ENCODE results near the gene SIT1. TPM values are rescaled to one million over a fixed set of nuclear protein-coding genes. Genes with fewer than 3 reads are reported as not detected.

Gene SIT1
- total RNA-seq, 1 donor from 2014 or later = not detected

DNA sequence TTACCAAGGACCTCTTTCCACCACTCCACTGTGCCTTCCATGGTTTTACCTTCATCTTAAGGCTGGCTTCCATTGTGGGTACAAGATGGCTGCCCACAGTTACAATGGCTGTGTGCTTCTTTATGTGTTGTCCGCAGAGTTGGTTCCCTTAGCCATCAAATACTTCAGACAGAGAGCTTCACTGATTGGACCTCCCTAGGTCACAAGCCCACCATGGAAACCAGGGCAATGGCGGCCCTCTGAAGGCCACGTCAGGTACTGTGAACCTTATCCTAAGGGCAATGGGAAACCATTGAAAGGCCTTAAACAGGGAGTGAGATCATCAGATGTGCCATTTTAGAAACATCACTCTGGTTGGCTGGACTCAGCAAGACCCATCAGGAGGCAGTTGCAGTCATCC is 17.2 kb upstream of the SIT1 start:
- H3K4me3 Mint-ChIP-seq = no peak overlapping the region
- no peak overlapping the region for H3K27ac Mint-ChIP-seq
- no peaks in the 10 kb centered on the region for H3K36me3 Mint-ChIP-seq
- no peaks in the 10 kb centered on the region for H3K9me3 Mint-ChIP-seq
- no peak for DNase-seq (ENCODE audit: extremely low spot score, unreplicated experiment)
- peaks cover 38% of the 10 kb centered on the region for H3K4me1 Mint-ChIP-seq (ENCODE audit: unreplicated experiment)
- no peaks in the 10 kb centered on the region for H3K27me3 Mint-ChIP-seq
- TF ChIP-seq, protein P1, sequence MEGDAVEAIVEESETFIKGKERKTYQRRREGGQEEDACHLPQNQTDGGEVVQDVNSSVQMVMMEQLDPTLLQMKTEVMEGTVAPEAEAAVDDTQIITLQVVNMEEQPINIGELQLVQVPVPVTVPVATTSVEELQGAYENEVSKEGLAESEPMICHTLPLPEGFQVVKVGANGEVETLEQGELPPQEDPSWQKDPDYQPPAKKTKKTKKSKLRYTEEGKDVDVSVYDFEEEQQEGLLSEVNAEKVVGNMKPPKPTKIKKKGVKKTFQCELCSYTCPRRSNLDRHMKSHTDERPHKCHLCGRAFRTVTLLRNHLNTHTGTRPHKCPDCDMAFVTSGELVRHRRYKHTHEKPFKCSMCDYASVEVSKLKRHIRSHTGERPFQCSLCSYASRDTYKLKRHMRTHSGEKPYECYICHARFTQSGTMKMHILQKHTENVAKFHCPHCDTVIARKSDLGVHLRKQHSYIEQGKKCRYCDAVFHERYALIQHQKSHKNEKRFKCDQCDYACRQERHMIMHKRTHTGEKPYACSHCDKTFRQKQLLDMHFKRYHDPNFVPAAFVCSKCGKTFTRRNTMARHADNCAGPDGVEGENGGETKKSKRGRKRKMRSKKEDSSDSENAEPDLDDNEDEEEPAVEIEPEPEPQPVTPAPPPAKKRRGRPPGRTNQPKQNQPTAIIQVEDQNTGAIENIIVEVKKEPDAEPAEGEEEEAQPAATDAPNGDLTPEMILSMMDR (conservative IDR thresholded peaks at IDR 0.05) = no peak

DNA sequence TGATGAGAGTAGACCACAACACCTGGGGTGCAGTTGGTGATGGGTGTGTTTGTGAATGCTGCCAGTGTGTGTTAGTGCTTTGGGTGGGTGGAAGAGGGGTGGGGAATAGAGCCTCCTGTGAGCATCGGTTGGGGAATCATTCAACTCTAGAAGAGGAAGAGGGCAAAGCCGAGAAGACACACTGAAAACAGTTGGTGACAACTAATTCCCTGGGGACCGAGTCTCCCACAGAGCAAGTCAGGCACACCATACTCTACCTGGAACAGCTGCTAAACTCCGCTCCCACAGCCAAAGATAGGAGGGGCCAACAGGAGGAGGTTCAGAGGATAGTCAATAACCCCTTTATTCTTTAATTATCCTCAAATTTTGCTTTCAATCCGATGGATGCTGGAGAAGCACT is 15.8 kb upstream of the SIT1 start:
- H3K4me3 Mint-ChIP-seq = no peak overlapping the region
- peaks cover 48% of the 10 kb centered on the region for H3K4me1 Mint-ChIP-seq (ENCODE audit: unreplicated experiment)
- TF ChIP-seq, protein P1 (conservative IDR thresholded peaks at IDR 0.05) = no peak
- H3K27me3 Mint-ChIP-seq = no peaks in the 10 kb centered on the region
- peak overlapping the region; percentile 67 for H3K27ac Mint-ChIP-seq
- H3K36me3 Mint-ChIP-seq = no peaks in the 10 kb centered on the region
- no peaks in the 10 kb centered on the region for H3K9me3 Mint-ChIP-seq
- DNase-seq (ENCODE audit: extremely low spot score, unreplicated experiment) = no peak

DNA sequence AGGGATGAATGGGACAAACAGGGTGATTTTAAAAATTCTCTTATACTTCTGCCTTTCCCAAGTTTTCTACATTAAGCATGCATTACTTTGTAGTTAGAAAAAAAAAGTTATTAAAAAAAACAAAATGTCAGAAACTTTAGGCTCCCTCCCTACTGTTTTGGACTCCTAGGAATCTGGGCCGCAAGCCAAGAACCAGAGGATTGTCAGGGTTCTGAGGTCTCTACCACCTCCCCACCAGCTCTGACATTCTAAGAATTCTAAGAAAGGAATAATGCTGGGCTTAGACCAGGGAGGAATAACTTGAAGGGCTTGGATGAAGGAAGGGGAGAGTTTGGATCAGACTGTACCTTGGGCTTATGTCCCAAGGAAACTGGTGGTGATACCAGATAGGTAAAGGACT is 15.3 kb upstream of the SIT1 start:
- H3K4me3 Mint-ChIP-seq = peak overlapping the region; percentile 86
- H3K4me1 Mint-ChIP-seq (ENCODE audit: unreplicated experiment) = peaks cover 49% of the 10 kb centered on the region

DNA sequence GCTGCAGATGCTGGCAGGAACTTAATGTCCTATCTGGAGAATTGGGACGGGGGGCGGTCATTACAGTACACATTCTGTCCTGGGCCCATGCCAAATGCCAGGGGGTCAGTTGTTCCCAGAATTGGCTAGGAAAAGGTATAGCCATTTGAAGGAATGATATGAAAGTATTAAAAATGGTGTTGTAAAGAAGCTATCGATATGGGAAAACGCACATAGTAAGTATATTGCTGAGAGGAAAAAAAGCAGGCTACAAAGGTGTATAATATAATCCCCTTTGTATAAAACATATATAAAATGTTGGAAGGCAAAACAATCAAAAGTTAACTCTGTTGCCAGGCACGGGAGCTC is 14.7 kb upstream of the SIT1 start:
- H3K27me3 Mint-ChIP-seq = no peaks in the 10 kb centered on the region
- peaks cover 4% of the 10 kb centered on the region for H3K36me3 Mint-ChIP-seq

More for the DNA sequence above, 15.3 kb upstream of the SIT1 start:
- peak overlapping the region; percentile 67 for H3K27ac Mint-ChIP-seq
- peaks cover 1% of the 10 kb centered on the region for H3K36me3 Mint-ChIP-seq
- H3K27me3 Mint-ChIP-seq = no peaks in the 10 kb centered on the region
- no peaks in the 10 kb centered on the region for H3K9me3 Mint-ChIP-seq
- no peak for DNase-seq (ENCODE audit: extremely low spot score, unreplicated experiment)
- TF ChIP-seq, protein P1 (conservative IDR thresholded peaks at IDR 0.05) = no peak

DNA sequence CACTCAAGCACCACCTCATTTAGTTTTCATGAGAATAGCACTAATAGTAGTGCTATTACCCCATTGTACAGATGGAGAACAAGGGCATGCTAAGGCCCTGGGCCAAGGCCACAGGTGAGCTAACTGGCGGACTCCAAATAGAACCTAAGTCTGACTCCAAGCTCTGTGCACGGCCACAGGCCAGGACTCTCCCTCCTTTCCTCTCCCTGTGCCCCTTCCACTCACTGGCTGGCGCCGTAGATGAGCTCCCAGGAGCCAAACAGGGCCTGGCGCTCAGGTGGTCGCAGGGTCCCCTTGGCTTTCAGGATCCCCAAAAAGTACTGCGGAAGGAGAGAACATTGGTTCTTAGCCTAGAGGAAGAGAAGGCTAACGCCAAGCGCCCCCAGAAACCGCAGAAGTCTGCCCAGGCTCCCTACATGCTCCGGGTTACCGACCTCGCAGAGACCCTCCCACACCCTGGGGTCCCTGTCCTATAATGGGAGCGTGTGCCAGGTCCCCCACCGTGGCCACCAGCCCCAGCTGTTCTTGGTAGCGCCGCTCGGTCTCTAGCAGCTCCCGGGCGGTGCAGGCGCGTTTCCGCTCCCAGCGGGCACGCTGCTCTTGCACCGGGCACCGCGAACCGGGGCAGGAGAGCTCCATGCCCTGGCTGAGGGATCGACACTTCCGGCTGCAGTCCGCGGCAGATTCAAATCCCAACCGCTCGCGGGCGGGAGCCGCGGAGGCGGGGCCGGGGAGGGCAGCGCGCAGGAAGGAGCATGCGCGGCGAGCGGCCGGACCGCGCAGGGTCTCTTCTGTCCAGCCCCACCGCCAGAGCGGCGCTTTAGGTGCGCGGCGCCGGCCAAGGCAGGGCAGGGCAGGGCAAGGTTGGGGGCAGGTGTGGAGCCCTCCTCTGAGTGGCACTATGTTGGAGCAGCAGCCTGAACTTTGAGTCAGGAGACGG is 14.1 kb upstream of the SIT1 start, which contains the start of gene ARHGEF39:
Gene ARHGEF39, minus strand, starts transcription at position 665 of the 940 bp plus-strand sequence. Its CDS starts 26 bp downstream, at position 639.
- no peaks in the 10 kb centered on the region for H3K9me3 Mint-ChIP-seq
- peak within 1 kb of the TSS; percentile 41 for H3K27ac Mint-ChIP-seq
- no peaks in the 10 kb centered on the region for H3K27me3 Mint-ChIP-seq
- H3K4me3 Mint-ChIP-seq = peak within 1 kb of the TSS; percentile 86
- DNase-seq (ENCODE audit: extremely low spot score, unreplicated experiment) = peak; percentile 92
- peaks cover 7% of the 10 kb centered on the region for H3K36me3 Mint-ChIP-seq
- TF ChIP-seq, protein P1 (conservative IDR thresholded peaks at IDR 0.05) = peak; percentile 51
- peaks cover 56% of the 10 kb centered on the region for H3K4me1 Mint-ChIP-seq (ENCODE audit: unreplicated experiment)

More for the DNA sequence above, 14.7 kb upstream of the SIT1 start:
- H3K27ac Mint-ChIP-seq = no peak overlapping the region
- peaks cover 53% of the 10 kb centered on the region for H3K4me1 Mint-ChIP-seq (ENCODE audit: unreplicated experiment)
- no peaks in the 10 kb centered on the region for H3K9me3 Mint-ChIP-seq
- peak overlapping the region; percentile 86 for H3K4me3 Mint-ChIP-seq
- DNase-seq (ENCODE audit: extremely low spot score, unreplicated experiment) = no peak
- TF ChIP-seq, protein P1 (conservative IDR thresholded peaks at IDR 0.05) = peak; percentile 14
